ENCODE measurements around the gene DRAM1.
"Not testable (repeated sequence)": the region's sequence is repeated elsewhere in the genome, so short reads cannot be mapped to it uniquely, and the experiment has no call there.

Gene DRAM1

GRCh38 chr12:101876861-101877805, at the start of gene DRAM1:
Gene DRAM1 (plus strand): TSS chr12:101877580. CDS start chr12:101877790, 210 bp downstream.
- DNase-seq: peak; percentile 85

GRCh38 chr12:101828463-101829196, 48.8 kb upstream of the DRAM1 start:
- DNase-seq: no peak

- DNase-seq: no peak
These were observed 47.6 kb upstream of the DRAM1 start for GRCh38 chr12:101829639-101830366.

GRCh38 chr12:101830367-101831325, 46.7 kb upstream of the DRAM1 start, which contains the start of gene GNPTAB:
Gene GNPTAB (minus strand): TSS chr12:101830959. CDS start chr12:101830675, 284 bp downstream.
- DNase-seq: peak; percentile 94

GRCh38 chr12:101832030-101832429, 45.4 kb upstream of the DRAM1 start:
- DNase-seq: no peak

- no peak for DNase-seq
These were observed 38.6 kb upstream of the DRAM1 start for GRCh38 chr12:101838628-101839323.

GRCh38 chr12:101839324-101840283, 37.8 kb upstream of the DRAM1 start:
- peak; percentile 57 for DNase-seq

- DNase-seq: no peak
These were observed 36.3 kb upstream of the DRAM1 start for GRCh38 chr12:101841069-101841468.

GRCh38 chr12:101845137-101845711, 32.2 kb upstream of the DRAM1 start:
- no peak for DNase-seq

- no peak for DNase-seq
These were observed 30.1 kb upstream of the DRAM1 start for GRCh38 chr12:101847325-101847724.

- DNase-seq: no peak
These were observed 27.2 kb upstream of the DRAM1 start for GRCh38 chr12:101850199-101850598.

- DNase-seq: no peak
These were observed 24.4 kb upstream of the DRAM1 start for GRCh38 chr12:101852998-101853397.

- DNase-seq: peak; percentile 15
These were observed 22.6 kb upstream of the DRAM1 start for GRCh38 chr12:101854747-101855146.

GRCh38 chr12:101855364-101855884, 22.0 kb upstream of the DRAM1 start:
- peak; percentile 83 for DNase-seq

- DNase-seq: peak; percentile 45
These were observed 21.4 kb upstream of the DRAM1 start for GRCh38 chr12:101855976-101856375.

GRCh38 chr12:101856614-101857013, 20.8 kb upstream of the DRAM1 start:
- not testable (repeated sequence) for DNase-seq

GRCh38 chr12:101857043-101857558, 20.3 kb upstream of the DRAM1 start:
- DNase-seq: no peak

- no peak for DNase-seq
These were observed 19.0 kb upstream of the DRAM1 start for GRCh38 chr12:101858361-101858760.
